Hematopoietic multipotent progenitor cell treated with erythropoietin and hydrocortisone succinate and interleukin-3 and kit ligand, for 17 days (in vitro differentiated cells): Measurements from ENCODE around the gene DENND6B.
"Not testable (repeated sequence)": the region's sequence is repeated elsewhere in the genome, so short reads cannot be mapped to it uniquely, and the experiment has no call there.

Experiments
- DNase-seq: peaks from one replicate; pipeline ENCODE4 v3.0.0-alpha.2; 2015; ENCODE audit warnings: low spot score

The DENND6B gene

GRCh38 chr22:50338860-50339462, 12.1 kb upstream of the DENND6B start:
- DNase-seq = no peak

- DNase-seq = no peak
Observed at GRCh38 chr22:50338042-50338573, 11.3 kb upstream of the DENND6B start.

- DNase-seq = no peak
Observed at GRCh38 chr22:50337262-50338041, 10.6 kb upstream of the DENND6B start.

GRCh38 chr22:50334433-50334832, 7.6 kb upstream of the DENND6B start:
- DNase-seq = not testable (repeated sequence)

GRCh38 chr22:50329236-50329635, 2.4 kb upstream of the DENND6B start:
- no peak for DNase-seq

- no peak for DNase-seq
Observed at GRCh38 chr22:50327711-50328019, 853 bp upstream of the DENND6B start.

- DNase-seq = no peak
Observed at GRCh38 chr22:50326225-50326955, 422 bp downstream of the DENND6B start.

GRCh38 chr22:50325444-50326224, 1.2 kb downstream of the DENND6B start:
- DNase-seq = no peak

GRCh38 chr22:50323900-50324299, 2.9 kb downstream of the DENND6B start:
- DNase-seq = no peak

GRCh38 chr22:50322382-50323104, 4.3 kb downstream of the DENND6B start:
- DNase-seq = not testable (repeated sequence)

- no peak for DNase-seq
Observed at GRCh38 chr22:50320671-50321325, 6.0 kb downstream of the DENND6B start.

- no peak for DNase-seq
Observed at GRCh38 chr22:50320116-50320515, 6.7 kb downstream of the DENND6B start.

GRCh38 chr22:50319503-50319951, 7.3 kb downstream of the DENND6B start:
- no peak for DNase-seq

GRCh38 chr22:50318698-50319411, 8.0 kb downstream of the DENND6B start:
- no peak for DNase-seq

GRCh38 chr22:50318356-50318697, 8.5 kb downstream of the DENND6B start:
- DNase-seq = no peak

- DNase-seq = no peak
Observed at GRCh38 chr22:50317674-50318073, 9.1 kb downstream of the DENND6B start.

- no peak for DNase-seq
Observed at GRCh38 chr22:50317178-50317577, 9.6 kb downstream of the DENND6B start.

GRCh38 chr22:50316114-50317065, 10.4 kb downstream of the DENND6B start:
- no peak for DNase-seq
